ENCODE results near the gene MINDY4B.
A peak's percentile ranks its signal among the peaks of the same experiment; 100 is the strongest.

MINDY4B gene

DNA sequence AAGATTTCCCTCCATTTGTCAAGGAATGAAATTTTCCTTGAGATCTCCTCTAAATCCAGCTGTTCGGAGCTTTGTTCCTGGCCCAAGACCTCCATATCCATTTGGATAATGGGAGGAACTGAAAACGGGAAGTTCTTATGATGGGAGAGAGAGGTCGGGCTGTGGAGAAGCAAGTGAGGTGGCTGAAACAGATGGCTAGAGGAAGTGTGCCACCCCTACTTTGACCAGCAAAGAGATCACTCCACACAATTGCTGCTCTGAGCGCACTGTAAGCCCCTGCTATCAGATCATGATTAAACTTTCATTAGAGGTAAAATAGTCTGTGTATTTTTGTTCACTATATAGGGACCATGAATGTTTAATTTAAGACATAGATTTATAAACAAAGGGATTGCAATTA lies at the start of gene MINDY4B:
TSS of gene MINDY4B (minus strand) at position 101 of the 400 bp plus-strand sequence. CDS start at position 101, 0 bp downstream.
- no peak for DNase-seq

DNA sequence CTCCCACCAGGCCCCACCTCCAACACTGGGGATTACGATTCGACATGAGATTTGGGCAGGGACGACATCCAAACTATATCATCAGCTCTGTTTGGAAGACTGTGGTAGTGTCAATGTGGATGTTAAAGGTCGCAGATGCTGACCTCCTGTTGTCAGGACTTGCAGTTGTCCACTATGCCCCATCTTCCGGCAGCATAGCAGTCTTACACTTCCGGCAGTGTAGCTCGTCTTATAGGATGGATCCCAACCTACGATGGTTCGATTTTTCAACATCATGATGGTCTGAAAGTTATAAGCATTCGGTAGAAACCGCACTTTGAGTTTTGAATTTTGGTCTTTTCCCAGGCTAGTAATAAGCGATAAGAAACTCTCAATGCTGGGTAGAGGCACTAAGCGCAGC lies 46.7 kb upstream of the MINDY4B start:
- DNase-seq: no peak

DNA sequence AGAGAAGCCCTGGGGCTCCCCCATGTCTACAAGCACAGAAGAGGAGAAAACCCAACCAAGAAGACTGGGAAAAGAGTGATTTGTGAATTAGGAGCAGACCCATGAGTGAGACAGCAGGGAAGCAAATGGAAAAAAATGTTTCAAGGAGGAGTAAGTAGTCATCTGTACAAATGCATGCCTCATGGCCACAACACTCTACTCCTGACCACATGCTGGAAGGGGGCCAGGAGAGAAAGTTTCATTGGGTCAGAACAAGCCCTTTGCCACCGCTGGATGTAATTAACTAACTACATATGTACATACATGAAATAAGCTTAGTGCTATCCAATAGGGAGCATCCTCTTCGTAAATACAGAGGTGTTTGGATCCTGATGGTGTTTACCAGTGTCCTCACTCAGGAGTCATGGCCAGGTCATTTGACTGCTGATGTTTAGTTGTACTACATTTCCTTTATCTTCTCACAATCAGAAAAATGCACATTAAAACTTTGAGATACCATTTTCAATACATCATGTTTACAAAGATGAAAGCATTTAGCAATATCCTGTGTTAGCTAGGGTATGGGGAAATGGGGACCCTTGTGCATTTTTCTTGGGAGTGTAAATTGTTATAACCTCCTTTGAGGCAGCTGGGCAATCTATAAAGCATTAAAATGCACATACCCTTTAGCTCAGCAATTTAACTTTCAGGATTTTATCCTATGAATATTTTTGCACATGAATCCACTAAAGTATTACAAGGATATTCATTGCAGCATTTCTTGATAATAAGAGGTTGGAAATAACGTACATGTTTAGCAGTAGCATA lies 40.2 kb upstream of the MINDY4B start:
- DNase-seq: no peak

DNA sequence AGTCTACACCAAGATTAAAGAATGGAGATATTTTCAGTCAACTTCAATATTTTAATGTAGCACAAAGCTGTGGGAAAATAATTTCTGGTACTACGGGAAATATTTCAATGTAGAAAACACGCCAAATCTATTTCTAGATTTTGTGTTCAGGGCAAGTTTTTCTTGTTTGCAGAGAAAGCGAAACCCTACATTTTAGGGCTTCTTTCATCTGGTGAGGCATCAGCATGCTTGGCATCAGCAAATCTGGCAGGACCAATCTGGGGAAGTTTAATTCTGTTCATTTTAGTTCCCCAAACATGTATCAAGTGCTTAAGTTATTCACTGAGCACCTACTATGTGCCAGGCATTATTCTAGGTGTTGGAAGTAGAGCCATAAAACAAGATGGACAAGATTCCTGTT lies 37.0 kb upstream of the MINDY4B start:
- DNase-seq: no peak

DNA sequence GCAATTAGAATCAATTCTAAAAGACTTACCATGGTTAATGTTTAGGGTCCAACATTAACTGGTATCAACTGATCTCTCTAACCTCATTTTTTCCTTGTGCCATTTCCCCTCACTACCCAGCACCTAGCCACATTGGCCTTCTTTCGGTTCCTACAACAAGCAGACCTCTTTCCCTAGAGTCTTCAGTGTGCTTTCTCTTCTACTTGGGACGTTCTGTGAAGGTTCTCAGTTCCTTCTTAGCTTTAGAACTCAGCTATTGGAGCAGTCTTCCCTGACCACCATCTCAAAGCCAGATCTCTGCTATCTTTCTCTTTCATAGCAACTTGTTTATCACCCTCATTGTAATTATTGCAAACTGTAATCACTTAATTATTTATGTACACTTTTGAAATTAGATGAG lies 31.5 kb upstream of the MINDY4B start:
- DNase-seq: no peak

DNA sequence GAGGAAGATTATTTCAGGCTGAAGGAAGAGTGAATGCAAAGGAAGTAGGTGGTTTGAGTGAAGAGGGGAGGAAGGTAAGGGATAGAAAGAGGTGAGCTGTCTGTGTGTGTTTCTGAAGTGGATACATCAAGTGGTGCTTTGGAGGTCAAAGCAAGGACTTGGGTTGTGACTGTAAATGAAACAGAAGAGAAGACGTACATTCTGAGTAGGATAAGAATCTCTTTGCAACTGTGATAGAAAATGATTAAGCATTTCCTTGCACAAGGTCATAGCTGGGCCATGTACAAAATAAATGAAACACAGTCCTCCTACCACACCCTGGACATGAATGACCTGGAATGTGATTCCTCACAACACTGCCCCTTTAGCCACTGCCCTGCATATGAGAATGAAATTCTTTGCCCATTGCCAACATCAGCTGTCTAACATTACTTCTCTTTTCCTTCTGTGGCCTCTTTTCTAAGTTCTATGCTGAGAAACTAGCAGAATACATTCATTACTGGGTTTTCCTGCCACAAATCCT lies 28.3 kb upstream of the MINDY4B start:
- DNase-seq: no peak

DNA sequence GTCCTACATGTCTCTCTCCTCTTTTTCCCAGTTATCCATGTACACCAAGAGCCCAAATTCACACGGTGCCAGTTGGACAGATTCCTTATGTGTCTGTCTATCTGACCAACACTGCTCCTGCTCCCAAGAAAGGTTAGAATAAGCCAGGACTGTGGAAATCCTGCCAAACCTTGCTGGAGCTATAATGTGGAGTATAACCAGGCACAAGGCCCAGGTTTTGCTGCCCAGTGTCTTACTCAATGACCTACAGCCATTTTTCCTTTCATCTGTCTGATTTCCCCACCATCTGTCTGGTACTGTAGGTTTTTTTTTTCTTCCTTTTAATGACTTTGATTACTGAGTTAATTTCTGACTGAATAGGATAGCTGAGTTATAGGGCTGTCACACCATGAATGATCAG lies 26.5 kb upstream of the MINDY4B start:
- peak; percentile 39 for DNase-seq

DNA sequence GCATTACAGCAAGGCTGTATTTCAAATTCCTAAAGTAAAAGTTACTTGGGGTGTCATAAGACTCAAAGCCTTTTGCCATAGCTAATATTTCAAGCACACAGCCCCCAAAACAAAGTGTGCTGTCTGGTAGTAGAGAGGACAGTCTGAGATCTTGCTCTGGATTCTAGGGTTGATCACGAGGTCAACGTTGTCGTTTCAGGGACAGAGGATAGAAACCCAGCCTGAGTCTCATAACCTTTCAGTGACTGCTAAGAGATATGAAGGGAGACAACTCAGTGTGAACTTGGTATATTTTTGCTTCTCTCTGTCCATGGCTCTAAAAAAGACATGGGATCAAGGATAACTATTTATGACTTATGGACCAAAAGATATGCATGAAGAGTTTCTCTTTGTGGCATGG lies 25.6 kb upstream of the MINDY4B start:
- no peak for DNase-seq

DNA sequence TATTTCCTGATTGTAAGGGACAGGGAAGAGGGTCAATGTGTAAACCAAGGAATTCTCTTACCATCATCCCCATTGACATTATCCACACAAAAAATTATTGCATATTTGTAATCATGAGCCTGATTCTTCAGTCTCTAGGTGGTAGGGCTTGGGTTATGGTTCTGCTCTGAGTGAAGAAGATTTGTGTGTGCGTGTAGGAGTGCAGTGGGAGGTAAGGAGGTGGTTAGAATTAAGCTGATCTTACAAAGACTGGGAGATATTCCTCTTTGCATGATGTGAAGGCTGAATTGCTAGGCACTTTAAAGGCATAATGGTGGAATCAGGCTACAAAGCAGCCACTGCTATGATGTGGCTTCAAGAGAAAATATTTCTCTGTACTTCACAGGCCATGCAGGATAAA lies 23.0 kb upstream of the MINDY4B start:
- no peak for DNase-seq

DNA sequence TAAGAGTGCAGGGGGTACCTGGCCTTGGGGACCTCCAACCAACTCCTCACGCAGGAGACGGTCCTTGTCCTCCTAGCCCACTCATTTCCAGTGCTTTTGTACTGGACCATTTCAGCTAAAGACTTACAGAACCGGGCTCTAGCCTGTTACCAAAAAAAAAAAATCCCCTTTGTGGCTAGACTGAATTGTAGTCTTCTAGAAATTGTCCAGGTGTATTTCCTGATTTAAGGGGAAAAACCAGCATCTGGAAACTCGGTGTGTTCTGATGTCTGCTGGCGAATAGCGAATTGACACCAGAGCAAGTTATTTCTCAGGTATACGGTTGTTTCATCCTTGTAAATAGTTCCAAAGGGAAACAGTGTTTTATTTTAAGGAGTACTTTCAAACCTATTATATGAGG lies 21.1 kb upstream of the MINDY4B start:
- no peak for DNase-seq

DNA sequence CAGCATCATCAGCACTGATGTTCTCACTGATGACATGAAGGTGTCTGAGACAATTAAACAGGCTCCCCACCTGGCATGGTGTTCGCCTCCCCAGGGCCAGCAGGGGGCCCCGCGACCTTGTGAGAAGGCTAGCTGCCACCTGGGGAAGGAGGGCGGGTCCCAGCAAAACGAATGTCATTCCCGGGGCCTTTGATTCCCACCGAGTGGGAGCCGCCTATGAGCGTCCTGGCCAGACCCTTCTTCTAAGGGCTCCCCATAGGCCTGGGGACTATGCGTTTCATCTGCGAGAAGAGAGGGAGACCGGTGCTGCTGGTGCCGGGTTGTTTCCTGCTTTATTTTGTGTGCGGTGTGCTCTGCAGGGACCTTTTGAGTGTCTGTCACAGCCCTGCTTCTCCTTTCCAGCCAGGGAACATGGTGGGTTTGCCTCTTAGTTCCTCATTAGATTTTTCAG lies 20.5 kb upstream of the MINDY4B start:
- peak; percentile 93 for DNase-seq

DNA sequence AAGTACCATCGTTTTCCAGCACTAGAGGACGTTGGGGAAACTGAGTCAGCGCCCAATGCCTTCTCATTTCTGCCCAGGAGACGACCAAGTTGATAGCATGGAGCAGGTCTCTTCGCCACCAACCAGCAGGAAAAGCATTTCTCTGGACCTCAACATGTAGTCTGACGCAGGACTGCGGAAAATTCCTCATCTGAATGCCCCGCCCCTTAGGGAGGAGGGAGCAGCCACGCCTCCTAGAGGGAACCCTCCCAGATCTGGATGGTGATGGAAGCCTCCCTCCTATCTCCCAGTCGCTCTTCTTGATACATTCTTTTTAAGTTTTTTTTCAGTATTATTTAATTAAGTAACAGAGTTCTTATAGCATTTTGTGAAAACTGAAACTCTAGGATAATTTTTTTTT lies 17.4 kb upstream of the MINDY4B start:
- DNase-seq: no peak

DNA sequence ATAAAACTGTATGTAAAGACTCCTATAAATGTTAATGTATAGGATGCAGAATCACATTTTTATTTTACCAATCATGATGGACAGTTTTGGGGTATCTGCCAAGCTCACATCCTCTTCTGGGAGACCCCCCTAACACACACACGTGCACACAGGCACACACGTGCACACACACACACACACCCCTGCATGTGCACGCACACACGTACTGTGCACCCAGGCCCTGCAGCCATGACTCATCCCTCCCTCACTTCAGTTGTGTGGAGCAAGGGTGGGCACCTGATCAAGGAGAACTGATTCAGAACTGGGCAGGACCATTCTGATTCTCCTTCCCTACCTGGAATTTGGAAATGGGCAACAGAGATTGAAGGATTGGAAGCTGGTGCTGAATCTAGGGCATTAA lies 16.0 kb upstream of the MINDY4B start:
- DNase-seq: no peak

DNA sequence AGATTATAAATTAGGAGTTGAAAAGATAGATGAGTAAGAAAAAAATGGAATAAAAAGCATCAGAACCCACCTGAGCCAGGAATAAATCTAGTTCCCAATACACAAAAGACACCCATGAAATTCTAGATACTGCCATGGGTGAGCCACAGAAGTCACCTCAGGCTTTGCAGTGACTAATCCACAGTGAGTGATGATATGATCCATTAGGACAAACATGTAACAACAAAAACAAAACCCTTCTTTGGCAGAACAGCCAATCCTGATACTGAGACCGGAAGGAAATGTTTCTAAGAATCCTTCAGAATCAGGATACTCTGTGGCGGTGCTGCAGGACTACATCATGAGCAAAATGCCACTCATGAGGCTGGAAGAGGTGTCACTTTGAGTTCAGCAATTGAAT lies 15.0 kb upstream of the MINDY4B start:
- DNase-seq: no peak

DNA sequence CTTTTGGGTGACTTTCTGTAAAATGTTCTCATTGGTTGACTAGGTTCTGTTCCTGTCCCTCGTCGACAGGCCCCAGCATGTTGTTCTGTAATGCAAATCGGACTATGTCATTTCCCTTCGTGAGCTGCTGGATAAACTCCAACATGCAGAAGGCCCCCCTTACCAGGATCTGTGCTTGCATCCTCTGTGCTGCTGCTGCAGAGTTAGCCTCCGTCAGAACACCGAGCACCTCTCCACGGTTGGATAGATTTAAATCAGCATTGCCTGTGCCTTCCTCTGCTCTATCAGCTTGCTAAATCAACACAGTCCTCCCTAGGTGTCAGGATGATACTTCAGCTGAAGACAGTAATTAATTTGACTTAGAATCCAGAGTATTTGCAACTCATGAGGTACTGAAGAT lies 12.7 kb upstream of the MINDY4B start:
- peak; percentile 46 for DNase-seq

DNA sequence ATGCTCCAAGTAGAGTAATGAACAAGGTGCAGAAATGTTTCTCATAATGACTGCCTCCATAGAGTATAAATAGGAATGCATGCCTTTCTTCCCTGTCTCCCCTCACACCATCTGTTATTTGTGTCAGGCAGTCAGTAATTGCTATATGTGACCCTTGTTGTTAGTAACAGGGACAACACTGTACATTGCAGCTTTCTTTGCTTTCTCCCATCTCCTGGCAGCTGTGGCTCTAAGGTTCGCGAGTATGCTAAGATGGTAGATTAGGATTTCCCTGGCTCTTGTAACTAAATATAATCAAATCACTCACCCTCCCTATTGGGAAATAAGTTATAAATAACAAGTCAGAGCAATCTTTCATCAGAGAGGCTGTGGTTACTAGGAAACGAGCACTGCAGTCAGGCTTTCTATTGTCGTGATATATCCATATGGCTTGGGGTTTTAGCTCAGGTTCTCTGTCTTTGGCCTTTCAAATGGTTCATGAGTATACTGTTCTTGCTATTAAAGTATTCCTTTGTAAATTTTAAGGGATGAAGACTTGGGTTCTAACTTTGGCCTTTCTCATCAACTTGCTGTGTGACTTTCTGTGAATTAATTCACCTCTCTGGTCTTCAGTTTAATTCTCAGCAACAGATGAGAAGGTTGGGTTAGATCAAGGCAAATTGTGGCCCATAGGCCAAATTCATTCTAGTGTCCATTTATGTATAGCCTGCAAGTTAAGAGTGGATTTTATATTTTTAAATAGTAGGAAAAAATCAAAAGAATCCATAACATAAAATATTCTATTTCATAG lies 8.1 kb upstream of the MINDY4B start:
- DNase-seq: no peak

DNA sequence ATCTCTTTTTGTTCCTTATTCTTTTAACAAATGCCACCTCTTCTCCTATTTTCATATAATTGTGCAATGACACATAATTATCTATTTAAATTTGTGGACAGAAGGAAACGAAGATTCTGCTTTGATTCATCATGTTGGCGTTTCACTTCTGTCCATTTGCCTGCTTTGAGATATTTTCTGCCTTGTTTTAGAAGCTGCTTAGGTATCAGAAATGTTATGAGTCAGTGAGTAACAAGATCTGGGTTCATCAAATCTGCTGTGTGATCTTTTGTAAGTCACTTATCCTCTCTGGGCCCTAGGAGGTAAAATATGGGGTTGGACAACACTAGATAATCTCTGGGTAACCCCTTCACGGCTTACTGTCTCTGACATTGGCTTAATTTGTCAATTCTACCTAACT lies 7.3 kb upstream of the MINDY4B start:
- no peak for DNase-seq

DNA sequence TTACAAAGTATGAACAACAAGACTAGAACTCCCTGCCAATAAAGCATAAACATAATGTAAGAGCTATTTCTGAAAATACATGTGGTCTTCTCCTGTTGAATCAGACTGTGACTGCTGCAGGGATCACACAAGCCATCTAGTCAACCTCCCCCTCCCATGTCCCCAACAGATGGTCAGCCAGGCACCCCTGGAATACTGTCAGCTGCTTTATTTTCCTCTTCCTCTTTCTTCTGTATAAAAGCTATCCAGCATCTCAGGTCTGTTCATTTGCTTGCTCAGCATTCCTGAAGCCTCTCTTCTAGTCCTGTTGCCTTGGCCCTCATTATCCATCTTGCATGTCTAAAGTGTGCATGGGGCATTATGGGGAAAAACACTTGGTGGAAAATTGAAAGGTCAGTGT lies 6.5 kb upstream of the MINDY4B start:
- DNase-seq: no peak

DNA sequence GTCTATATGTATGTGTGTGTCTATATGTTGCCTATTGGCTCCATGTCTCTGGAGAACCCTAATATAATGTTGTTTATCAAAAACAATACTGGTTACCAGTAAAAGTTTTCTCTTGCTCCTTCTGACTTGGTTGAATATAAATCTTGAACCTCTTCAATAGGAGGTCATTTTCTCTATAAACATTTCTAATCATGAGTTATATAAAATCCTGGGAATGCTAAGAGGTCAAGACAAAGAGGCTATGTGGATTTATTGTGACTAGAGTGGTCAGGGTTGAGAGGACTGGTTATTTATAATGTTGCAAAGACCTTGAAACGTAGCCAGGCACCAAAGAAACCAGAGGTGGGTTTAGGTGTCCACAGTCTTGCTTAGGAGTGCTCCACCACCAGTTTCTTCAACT lies 1.2 kb upstream of the MINDY4B start:
- DNase-seq: no peak

DNA sequence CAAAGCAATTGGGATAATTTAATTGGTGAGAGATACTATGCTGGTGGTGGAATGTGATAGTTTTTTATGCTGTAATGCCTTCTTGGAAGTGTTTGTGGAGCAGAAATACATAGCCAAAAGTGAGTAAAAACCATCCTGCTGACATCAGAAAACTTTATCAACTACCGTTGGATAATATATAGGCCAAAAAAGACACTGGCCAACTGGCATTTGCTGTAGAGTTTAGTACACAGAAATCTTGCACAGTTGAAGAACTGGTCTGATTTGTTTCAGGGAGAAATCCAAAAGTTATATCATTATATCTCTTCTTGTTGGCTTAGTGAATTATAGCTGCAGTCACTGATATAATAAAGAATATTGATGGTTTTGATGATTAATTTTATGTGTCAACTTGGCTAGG lies 507 bp upstream of the MINDY4B start:
- no peak for DNase-seq

DNA sequence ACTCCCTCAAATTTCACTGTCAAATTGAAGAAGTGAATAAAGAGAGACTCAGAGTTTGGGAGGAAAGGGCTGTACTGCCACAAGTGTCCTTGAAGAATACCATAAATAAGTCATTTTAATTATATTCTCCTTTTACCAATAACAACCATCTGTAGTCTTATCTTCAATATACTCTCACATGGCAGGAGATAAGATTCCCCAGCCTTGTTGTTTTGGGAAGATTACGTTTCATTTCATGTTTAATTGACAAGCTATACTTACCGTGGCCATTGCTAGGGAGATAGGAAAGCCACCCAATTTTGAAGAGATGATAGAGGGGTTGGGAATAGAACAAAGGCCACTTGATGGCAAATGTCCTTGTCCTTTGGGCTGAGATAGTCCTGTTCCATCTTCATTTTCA lies 2.3 kb downstream of the MINDY4B start:
- DNase-seq: peak; percentile 38

DNA sequence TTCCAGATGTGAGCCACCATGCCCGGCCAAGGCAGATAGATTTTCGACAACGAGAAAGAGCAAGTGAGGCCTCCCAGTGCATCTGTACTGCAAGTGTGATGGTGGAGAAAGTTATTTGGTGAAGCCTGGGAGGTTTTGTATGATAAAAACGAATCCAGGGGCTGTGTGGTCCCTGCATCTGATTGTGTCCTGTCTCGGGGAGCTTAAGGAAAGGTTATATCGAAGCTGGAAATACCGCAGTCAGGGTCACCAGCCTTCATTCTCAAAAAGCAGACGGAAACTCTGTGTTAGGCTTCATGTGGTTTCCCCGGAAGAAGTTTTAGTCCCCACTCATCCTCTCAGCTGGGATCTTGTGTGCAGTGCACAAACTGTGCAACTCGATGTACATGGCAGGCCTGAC lies 3.4 kb downstream of the MINDY4B start:
- no peak for DNase-seq

DNA sequence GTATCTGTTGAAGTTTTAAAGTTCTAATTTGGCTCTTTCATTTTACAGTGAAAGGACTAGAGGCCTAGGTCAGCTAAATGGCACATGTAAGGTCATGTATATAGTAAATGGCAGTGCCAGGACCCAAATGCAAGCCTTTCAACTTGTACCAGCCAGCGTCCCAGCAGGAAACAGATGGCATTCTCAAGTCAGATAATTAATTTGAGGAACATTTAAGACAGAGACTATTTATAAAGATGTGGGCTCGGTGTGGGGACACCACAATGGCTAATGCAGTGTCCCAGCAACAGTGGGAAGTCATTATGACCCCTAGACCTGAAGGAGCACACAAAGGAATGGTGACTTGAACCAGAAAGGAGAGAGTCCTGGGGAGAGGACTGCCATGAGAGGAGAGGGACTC lies 6.1 kb downstream of the MINDY4B start:
- no peak for DNase-seq

All from NCI-H146 (cell line).